GM18870 (cell line): Measurements from ENCODE around the gene EOMES.

Experiments used
- ATAC-seq: cut with Tn5 transposase; IDR thresholded peaks from one replicate; pipeline ENCODE4 v1.9.1; 2021; ENCODE audit warnings: moderate library complexity; ENCODE audit not compliant: unreplicated experiment

The EOMES gene

DNA sequence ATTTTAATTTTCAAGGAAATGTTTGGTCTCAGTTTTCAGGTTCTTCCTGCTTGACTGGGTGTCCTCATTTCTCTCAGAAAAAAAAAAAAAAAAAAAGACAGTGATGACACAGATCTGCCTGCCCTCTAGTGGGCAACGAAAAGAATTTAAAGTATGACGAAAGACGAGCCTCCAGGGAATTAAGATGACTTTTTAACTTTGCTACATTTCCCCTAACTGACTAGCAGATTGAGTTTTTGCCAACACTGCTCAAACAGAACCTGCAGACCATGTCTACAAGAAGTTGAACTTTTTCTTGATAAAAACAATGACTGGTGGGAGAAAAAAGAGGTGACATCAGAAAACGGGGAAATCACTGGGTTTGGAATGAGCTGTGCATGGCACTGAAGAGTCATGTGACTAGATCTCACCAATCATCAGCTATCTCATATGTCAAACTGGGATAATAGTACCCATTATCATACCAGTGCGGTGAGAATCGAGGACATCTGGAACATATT lies 40.8 kb downstream of the EOMES start:
- peak; percentile 78 for ATAC-seq

- ATAC-seq = peak; percentile 8
Observed at GRCh38 chr3:27680517-27681246, 41.4 kb downstream of the EOMES start.

DNA sequence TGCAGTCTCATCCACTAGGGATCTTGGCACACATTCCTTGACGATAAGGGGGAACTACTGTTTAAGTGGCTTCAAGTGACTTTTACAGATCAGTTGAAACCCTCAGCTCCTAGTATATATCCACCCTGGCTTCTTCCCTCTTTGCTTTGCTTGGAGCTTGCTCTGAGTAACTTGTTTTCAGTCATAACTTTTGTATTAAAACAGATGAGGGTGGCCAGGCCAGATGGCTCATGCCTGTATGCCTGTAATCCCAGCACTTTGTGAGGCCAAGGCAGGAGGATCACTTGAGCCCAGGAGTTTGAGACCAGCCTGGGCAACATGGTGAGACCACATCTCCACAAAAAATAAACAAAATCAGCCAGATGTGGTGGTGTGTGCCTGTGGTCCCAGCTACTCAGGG lies 42.4 kb downstream of the EOMES start:
- ATAC-seq = no peak

- no peak for ATAC-seq
Observed at GRCh38 chr3:27678234-27678633, 43.9 kb downstream of the EOMES start.

GRCh38 chr3:27677565-27677964 lies 44.6 kb downstream of the EOMES start:
- ATAC-seq = no peak

GRCh38 chr3:27675287-27675686 lies 46.8 kb downstream of the EOMES start:
- ATAC-seq = no peak

DNA sequence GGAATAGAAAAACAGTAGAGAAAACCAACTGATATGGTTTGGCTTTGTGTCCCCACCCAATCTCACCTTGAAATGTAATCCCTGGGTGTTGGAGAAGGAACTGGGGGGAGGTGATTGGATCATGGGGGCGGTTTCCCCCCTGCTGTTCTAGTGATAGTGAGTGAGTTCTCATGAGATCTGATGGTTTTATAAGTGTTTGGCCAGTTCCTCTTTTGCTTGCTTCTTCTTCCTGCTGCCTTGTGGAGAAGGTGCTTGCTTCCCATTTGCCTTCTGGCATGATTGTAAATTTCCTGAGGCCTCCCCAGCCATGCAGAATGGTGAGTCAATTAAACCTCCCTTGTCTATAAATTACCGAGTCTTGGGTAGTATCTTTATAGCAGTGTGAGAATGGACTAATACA lies 48.4 kb downstream of the EOMES start:
- ATAC-seq = no peak

DNA sequence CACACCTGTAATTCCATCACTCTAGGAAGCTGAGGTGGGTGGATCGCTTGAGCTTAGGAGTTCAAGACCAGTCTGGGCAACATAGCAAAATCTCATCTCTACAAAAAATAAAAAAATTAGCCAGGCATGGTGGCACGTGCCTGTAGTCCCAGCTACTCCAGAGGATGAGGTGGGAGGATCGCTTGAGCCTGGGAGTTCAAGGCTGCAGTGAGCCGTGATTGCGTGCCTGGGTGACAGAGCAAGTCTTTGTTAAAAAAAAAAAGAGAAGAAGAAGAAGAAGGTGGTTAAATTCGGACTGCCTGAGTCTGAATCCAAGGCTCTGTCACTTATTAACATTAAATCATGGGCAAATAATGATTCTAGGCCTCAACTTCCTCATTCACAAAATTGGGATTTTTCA lies 51.0 kb downstream of the EOMES start:
- ATAC-seq = no peak

- ATAC-seq = no peak
Observed at GRCh38 chr3:27670619-27671018, 51.5 kb downstream of the EOMES start.

GRCh38 chr3:27669591-27669990 lies 52.5 kb downstream of the EOMES start:
- no peak for ATAC-seq

- ATAC-seq = no peak
Observed at GRCh38 chr3:27667751-27668150, 54.4 kb downstream of the EOMES start.

GRCh38 chr3:27666708-27667107 lies 55.4 kb downstream of the EOMES start:
- peak; percentile 26 for ATAC-seq

DNA sequence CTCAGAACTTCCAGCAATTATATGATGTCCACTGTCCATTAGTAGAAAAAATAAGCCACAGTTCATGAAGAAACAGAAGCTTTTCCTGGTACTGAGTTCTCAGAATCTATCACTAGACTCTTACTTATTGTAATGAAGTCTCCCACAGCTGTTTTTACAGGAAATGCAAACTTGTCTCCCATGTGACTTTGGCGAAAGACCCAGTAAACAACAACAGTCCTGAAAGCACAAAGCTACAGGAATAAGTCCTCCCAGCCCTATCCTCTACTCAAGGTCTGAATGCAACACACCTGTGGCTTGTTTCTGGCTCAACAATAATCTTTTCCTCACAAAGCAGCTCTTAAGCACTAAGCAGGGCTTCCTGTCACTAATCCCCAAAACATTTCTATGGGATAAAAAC lies 55.9 kb downstream of the EOMES start:
- ATAC-seq = peak; percentile 45
